ENCODE data around the gene EIF4E1B.

EIF4E1B gene

DNA sequence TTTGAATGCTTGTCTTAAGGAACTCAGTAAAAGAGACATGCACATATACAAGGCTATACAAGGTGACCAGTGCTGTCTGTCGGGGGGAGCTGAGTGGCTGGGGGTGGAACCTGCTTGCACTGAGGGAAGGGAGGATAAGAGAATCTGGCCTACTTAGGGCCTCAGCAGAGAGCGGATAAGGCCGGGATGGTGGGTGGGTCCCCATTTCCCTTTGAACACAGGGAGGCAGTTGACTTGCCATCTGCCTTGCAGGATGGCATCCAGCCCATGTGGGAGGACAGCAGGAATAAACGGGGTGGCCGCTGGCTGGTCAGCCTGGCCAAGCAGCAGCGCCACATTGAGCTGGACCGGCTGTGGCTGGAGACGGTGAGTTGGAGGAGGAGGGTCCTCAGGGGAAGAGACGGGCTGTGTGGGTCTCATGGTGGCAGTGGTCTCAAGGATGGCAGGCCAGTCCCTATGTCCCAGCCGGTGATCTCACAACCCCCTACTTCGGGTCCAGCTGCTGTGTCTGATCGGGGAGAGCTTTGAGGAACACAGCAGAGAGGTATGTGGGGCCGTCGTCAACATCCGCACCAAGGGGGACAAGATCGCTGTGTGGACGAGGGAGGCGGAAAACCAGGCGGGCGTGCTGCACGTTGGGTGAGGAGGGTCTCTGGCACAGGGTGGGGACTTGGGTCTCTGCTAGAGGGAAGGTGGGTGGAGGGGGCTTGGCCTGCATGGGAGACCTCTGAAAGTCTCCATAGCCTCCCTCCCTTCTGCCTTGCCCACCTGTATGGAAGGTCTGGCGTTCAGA, 14.6 kb downstream of the EIF4E1B start:
- no peak for TF ChIP-seq CTCF (IDR thresholded peaks at IDR 0.05; ENCODE audit: low read depth, low read length)

DNA sequence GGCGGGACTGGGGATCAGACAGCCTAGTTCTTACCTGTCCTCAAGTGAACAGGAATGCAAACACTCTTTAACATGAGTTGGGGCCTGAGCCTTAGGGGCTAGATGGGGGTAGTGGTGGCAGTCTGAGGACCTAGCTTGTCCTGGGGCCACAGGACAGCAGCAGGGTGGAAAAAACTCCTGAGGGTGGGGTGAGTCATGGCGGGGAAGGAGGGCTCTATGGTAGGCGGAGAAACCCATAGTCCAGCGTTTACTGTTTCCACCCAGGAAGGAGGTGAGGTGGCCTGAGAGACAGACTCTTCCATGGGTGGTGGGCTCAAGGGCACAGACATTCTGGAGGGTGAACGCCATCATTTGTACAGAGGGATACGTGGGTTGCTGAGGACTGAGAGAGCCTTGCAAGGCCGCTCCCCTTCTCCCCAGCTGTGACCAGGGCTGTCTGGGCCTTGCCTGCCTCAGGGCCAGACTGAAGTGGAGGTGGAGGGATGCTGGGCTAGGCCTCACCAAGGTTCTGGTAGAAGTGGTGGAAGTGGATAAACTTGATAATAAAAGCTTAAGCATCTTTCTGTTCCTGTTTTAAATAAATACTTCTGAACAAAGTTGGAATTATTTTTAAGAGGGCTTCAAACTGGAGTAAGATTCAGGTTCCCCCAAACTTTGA, 15.7 kb downstream of the EIF4E1B start:
- no peak overlapping the region for H3K4me3 ChIP-seq (ENCODE audit: low read depth, low read length)
- no peak for TF ChIP-seq CTCF (IDR thresholded peaks at IDR 0.05; ENCODE audit: low read depth, low read length)

More for the DNA sequence above, 14.6 kb downstream of the EIF4E1B start:
- H3K4me3 ChIP-seq (ENCODE audit: low read depth, low read length) = no peak overlapping the region

DNA sequence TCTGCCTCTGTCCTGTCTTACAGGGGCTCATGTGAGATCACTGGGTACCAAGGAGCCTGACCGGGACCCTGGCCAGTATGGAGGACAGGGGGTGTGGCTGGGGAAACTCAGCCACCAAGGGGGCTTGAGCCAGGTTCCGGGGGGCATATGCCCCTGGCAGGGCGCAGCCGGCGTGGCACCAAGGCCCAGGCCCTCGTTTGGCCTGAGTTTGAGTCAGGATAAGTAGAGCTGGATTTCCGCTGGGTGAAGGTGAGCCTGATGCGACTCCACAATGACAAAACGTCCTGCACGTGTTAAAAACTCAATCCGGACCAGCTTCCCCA, 16.2 kb downstream of the EIF4E1B start:
- peak overlapping the region; percentile 20 for H3K4me3 ChIP-seq (ENCODE audit: low read depth, low read length)

DNA sequence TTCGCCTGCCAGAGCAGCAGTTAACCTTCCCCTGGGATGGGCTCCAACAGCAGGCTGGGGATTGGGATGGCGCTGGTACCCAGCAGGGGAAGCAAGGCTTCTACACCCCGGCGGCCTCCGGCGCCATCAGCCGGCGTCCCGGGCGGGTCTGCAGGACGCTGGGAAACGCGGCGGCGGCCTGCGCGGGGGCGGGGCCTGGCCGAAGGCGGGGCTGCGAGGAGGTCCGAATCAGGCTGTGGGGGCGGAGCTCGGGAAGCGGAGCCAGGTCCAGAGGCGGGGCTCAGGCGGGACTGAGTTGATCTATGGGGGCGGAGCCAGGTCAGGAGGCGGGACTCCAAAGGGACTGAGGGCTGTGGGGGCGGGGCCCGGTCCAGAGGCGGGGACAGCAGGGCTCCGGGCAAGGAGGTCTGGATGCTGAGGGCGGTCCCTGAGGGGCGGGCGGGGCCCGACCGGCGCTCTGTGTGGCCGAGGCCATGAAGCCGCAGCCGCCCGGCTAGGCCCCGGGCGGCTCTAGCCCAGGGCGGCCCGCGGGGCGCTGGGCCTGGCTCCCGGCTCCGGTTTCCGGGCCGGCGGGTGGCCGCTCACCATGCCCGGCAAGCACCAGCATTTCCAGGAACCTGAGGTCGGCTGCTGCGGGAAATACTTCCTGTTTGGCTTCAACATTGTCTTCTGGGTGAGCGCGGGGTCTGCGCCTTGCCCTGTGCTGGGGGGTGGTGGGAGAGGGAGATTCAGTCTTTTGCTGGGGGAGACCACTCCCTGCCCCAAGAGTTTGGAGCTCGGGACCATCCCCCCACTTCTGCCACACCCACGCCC, 16.8 kb downstream of the EIF4E1B start, which contains the start of gene TSPAN17:
Gene TSPAN17, plus strand, starts transcription at position 455 of the 813 bp plus-strand sequence. Its CDS starts 132 bp downstream, at position 587.
- peak within 1 kb of the TSS; percentile 84 for H3K4me3 ChIP-seq (ENCODE audit: low read depth, low read length)
- TF ChIP-seq CTCF (IDR thresholded peaks at IDR 0.05; ENCODE audit: low read depth, low read length) = 0 out of 2 replicates have a peak, but pooled peaks have one; percentile 16

More for the DNA sequence above, 16.2 kb downstream of the EIF4E1B start:
- TF ChIP-seq CTCF (IDR thresholded peaks at IDR 0.05; ENCODE audit: low read depth, low read length) = no peak

GRCh38 chr5:176647843-176648473, 17.5 kb downstream of the EIF4E1B start:
- peak overlapping the region; percentile 84 for H3K4me3 ChIP-seq (ENCODE audit: low read depth, low read length)
- no peak for TF ChIP-seq CTCF (IDR thresholded peaks at IDR 0.05; ENCODE audit: low read depth, low read length)

- TF ChIP-seq CTCF (IDR thresholded peaks at IDR 0.05; ENCODE audit: low read depth, low read length) = no peak
- H3K4me3 ChIP-seq (ENCODE audit: low read depth, low read length) = peak overlapping the region; percentile 84
Observed at GRCh38 chr5:176648474-176649194, 18.2 kb downstream of the EIF4E1B start.
